Umbilical cord (tissue), 2 donors: Measurements from ENCODE around the gene GRM4. TPM values are rescaled to one million over a fixed set of nuclear protein-coding genes. Genes with fewer than 3 reads are reported as not detected.

Experiments used
- DNase-seq: peaks from one replicate; pipeline ENCODE4 v3.0.0-alpha.2; 2015; ENCODE audit warnings: low spot score
- total RNA-seq: library from RNA; depleted of rRNA; stranded (reverse); fragments of >200 nt; gene quantifications from one replicate; pipeline ENCODE4 v1.2.3, GENCODE V29; 2014; ENCODE audit warnings: low replicate concordance; ENCODE audit not compliant: insufficient read depth

The GRM4 gene
- total RNA-seq, 1 donor from 2014 or later = 0.96 TPM

GRCh38 chr6:34110610-34111009, 35.3 kb downstream of the GRM4 start:
- DNase-seq = no peak

- DNase-seq = no peak
Measured at GRCh38 chr6:34108176-34108575, 37.7 kb downstream of the GRM4 start.

GRCh38 chr6:34106900-34107299, 39.0 kb downstream of the GRM4 start:
- DNase-seq = no peak

GRCh38 chr6:34106421-34106820, 39.5 kb downstream of the GRM4 start:
- DNase-seq = no peak

- no peak for DNase-seq
Measured at GRCh38 chr6:34104628-34105027, 41.3 kb downstream of the GRM4 start.

- no peak for DNase-seq
Measured at GRCh38 chr6:34104186-34104585, 41.7 kb downstream of the GRM4 start.

GRCh38 chr6:34103321-34103720, 42.6 kb downstream of the GRM4 start:
- DNase-seq = no peak

GRCh38 chr6:34102696-34103095, 43.2 kb downstream of the GRM4 start:
- no peak for DNase-seq

- DNase-seq = no peak
Measured at GRCh38 chr6:34102099-34102656, 43.7 kb downstream of the GRM4 start.

GRCh38 chr6:34100788-34101187, 45.1 kb downstream of the GRM4 start:
- DNase-seq = no peak

- no peak for DNase-seq
Measured at GRCh38 chr6:34099878-34100277, 46.0 kb downstream of the GRM4 start.

GRCh38 chr6:34098045-34098936, 47.6 kb downstream of the GRM4 start:
- DNase-seq = no peak

- no peak for DNase-seq
Measured at GRCh38 chr6:34096814-34097213, 49.1 kb downstream of the GRM4 start.

- no peak for DNase-seq
Measured at GRCh38 chr6:34096193-34096592, 49.7 kb downstream of the GRM4 start.

GRCh38 chr6:34095741-34096140, 50.1 kb downstream of the GRM4 start:
- DNase-seq = no peak

GRCh38 chr6:34095136-34095505, 50.8 kb downstream of the GRM4 start:
- DNase-seq = no peak

GRCh38 chr6:34094474-34095135, 51.3 kb downstream of the GRM4 start:
- no peak for DNase-seq

GRCh38 chr6:34093854-34094430, 51.9 kb downstream of the GRM4 start:
- no peak for DNase-seq

- no peak for DNase-seq
Measured at GRCh38 chr6:34093206-34093605, 52.7 kb downstream of the GRM4 start.

GRCh38 chr6:34092631-34093030, 53.3 kb downstream of the GRM4 start:
- no peak for DNase-seq

- DNase-seq = no peak
Measured at GRCh38 chr6:34090935-34091334, 55.0 kb downstream of the GRM4 start.

GRCh38 chr6:34090529-34090928, 55.4 kb downstream of the GRM4 start:
- DNase-seq = no peak
